ENCODE results near the gene SRA1. TPM values are rescaled to one million over a fixed set of nuclear protein-coding genes. Genes with fewer than 3 reads are reported as not detected.

The SRA1 gene
- total and polyA plus RNA-seq, 2 of the 4 experiments (the other 2 are of a cell fraction) = 52.9 to 54.8 TPM

DNA sequence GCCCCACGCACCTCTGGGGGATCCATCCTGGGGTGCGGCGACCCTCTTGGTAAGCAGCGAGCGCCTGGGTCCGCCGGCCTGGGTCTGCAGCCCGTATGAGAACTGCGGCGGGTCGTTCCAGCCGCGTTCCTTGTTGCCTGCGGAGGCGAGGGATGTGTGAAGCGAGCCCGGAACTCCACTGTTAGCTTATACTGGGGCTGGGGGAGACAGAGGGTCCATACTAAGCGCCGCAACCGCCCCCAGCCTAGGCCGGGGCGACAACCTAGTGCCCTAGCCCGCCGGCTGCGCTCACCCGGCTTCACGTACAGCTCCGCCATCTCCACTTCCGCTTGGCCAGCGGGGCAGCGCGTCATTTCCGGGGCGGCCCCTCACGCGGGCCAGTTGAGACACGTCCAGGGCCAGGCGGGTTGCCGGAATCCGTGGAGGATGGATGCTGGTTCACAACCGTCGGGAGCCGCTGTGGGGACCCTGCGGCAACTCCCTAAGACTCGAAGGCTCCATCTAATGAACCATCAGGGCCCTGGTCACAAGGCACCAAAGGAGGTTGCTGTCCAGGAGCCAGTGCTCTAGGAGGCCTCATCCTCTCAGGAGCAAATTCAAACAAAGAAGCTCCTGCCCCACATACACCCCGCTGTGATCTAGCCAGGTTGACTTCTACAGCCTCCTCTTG lies at the start of gene SRA1 (continued):
- TF ChIP-seq POLR2A (IDR thresholded peaks at IDR 0.05; ENCODE audit: low read depth, low read length) = peak; percentile 99
- TF ChIP-seq CEBPB (IDR thresholded peaks at IDR 0.05; ENCODE audit: low read depth, low read length) = peak; percentile 53

- Histone ChIP-seq H3K9me1 (ENCODE audit: insufficient read depth, low read length) (no peaks in the 10 kb centered on the region), H4K20me1 (ENCODE audit: insufficient read depth, low read length) (no peaks in the 10 kb centered on the region), H2AK5ac (ENCODE audit: low read depth, low read length) (no peak overlapping the region), H4K91ac (ENCODE audit: insufficient read depth, low read depth, low read length) (no peak overlapping the region), H3K9me3 (ENCODE audit: control insufficient read depth, insufficient read depth, low read length) (no peaks in the 10 kb centered on the region), H4K8ac (ENCODE audit: low read depth in 2 of 2, low read length in 2 of 2) (no peak overlapping the region), H2AK9ac (replicated peaks; ENCODE audit: low read depth, low read length, poor library complexity) (no peak overlapping the region), H3K27ac (ENCODE audit: insufficient read depth, low read length) (no peak overlapping the region), H3K9ac (ENCODE audit: low read depth, low read length) (no peak overlapping the region), H2BK15ac (ENCODE audit: low read depth, low read length) (no peak overlapping the region), H2BK20ac (ENCODE audit: low read depth, low read length) (no peak overlapping the region), H4K5ac (ENCODE audit: low read depth, low read length) (no peak overlapping the region), H2BK120ac (ENCODE audit: low read depth, low read length) (no peak overlapping the region), H2BK5ac (ENCODE audit: low read depth, low read length, poor library complexity, severe bottlenecking) (no peak overlapping the region), H3K18ac (ENCODE audit: low read depth, low read length) (no peak overlapping the region), H3K27me3 (ENCODE audit: control insufficient read depth, insufficient read depth, low read length) (peaks cover 4% of the 10 kb centered on the region; the same call in 1 of the 2 replicates), H3K79me1 (ENCODE audit: low read depth in 1 of 2, low read length in 2 of 2) (no peaks in the 10 kb centered on the region), H3K14ac (replicated peaks; ENCODE audit: low read depth, low read length) (no peak overlapping the region), H3K4me2 (ENCODE audit: low read depth, low read length) (no peak overlapping the region), H3K4me3 (ENCODE audit: insufficient read depth, low read depth, low read length) (no peak overlapping the region), H3K23ac (ENCODE audit: low read depth, low read length) (no peak overlapping the region), H2AFZ (replicated peaks; ENCODE audit: low read length, poor library complexity) (no peak overlapping the region), H3K56ac (ENCODE audit: extremely low read depth, insufficient read depth, low read length) (no peak overlapping the region), H3K4me1 (ENCODE audit: control insufficient read depth, insufficient read depth, low read length) (peaks cover 4% of the 10 kb centered on the region), H3K4ac (ENCODE audit: low read depth, low read length) (no peak overlapping the region), H3K36me3 (ENCODE audit: control insufficient read depth, insufficient read depth, low read length) (no peaks in the 10 kb centered on the region)
- no peak for TF ChIP-seq USF2 (IDR thresholded peaks at IDR 0.05; ENCODE audit: low read depth, low read length)
- no peak for TF ChIP-seq RFX5 (IDR thresholded peaks at IDR 0.05; ENCODE audit: low read depth, low read length)
- TF ChIP-seq CEBPB (IDR thresholded peaks at IDR 0.05; ENCODE audit: low read depth, low read length) = peak; percentile 72
- TF ChIP-seq MXI1 (IDR thresholded peaks at IDR 0.05; ENCODE audit: borderline replicate concordance, low read depth, low read length) = no peak
- TF ChIP-seq ELK1 (IDR thresholded peaks at IDR 0.05; ENCODE audit: borderline replicate concordance, low read depth, low read length) = no peak
- no peak for TF ChIP-seq NFE2L2 (IDR thresholded peaks at IDR 0.05; ENCODE audit: low read depth, low read length)
- no peak for TF ChIP-seq RAD21 (IDR thresholded peaks at IDR 0.05; ENCODE audit: low read length)
- no peak for TF ChIP-seq CTCF (conservative IDR thresholded peaks at IDR 0.05; ENCODE audit: low read depth, low read length)
- intact Hi-C loops (cut with micrococcal nuclease) (no loop called here), in situ Hi-C loops (cut with MboI; ENCODE audit: low sequenced_read_pairs) (no loop called here), dilution Hi-C loops (cut with HindIII; ENCODE audit: low sequenced_read_pairs, unreplicated experiment) (no loop called here)
- CTCF ChIA-PET = no interaction called here
- ATAC-seq (ENCODE audit: low read depth) (no peak), DNase-seq (no peak)
- WGBS, 2 experiments (ENCODE audit: extremely low coverage in 2 of 2, insufficient read length in 1 of 2) = no CpG with 5 or more reads among the region's 2 CpGs
- POLR2A ChIA-PET (ENCODE audit: unreplicated experiment) = no interaction called here
- no TSS peak for BruUV-seq (replicated peaks)
Measured at GRCh38 chr5:140607031-140607430, 49.8 kb upstream of the SRA1 start.

Data from IMR-90 (cell line).